Measurements from ENCODE around the gene SEMA4C.

Gene SEMA4C

GRCh38 chr2:96878796-96879544 lies 9.1 kb upstream of the SEMA4C start:
- TF ChIP-seq CTCF (IDR thresholded peaks at IDR 0.05; ENCODE audit: low read depth, low read length) = no peak
- H3K4me3 ChIP-seq (ENCODE audit: low read depth, low read length) = no peak overlapping the region

- no peak overlapping the region for H3K4me3 ChIP-seq (ENCODE audit: low read depth, low read length)
- no peak for TF ChIP-seq CTCF (IDR thresholded peaks at IDR 0.05; ENCODE audit: low read depth, low read length)
Observed at GRCh38 chr2:96878171-96878570, 8.3 kb upstream of the SEMA4C start.

GRCh38 chr2:96877631-96878092 lies 7.8 kb upstream of the SEMA4C start:
- no peak overlapping the region for H3K4me3 ChIP-seq (ENCODE audit: low read depth, low read length)
- no peak for TF ChIP-seq CTCF (IDR thresholded peaks at IDR 0.05; ENCODE audit: low read depth, low read length)

GRCh38 chr2:96877042-96877451 lies 7.2 kb upstream of the SEMA4C start:
- H3K4me3 ChIP-seq (ENCODE audit: low read depth, low read length) = no peak overlapping the region
- no peak for TF ChIP-seq CTCF (IDR thresholded peaks at IDR 0.05; ENCODE audit: low read depth, low read length)

- no peak for TF ChIP-seq CTCF (IDR thresholded peaks at IDR 0.05; ENCODE audit: low read depth, low read length)
Observed at GRCh38 chr2:96876269-96877041, 6.6 kb upstream of the SEMA4C start.

GRCh38 chr2:96875498-96876268 lies 5.8 kb upstream of the SEMA4C start:
- H3K4me3 ChIP-seq (ENCODE audit: low read depth, low read length) = no peak overlapping the region
- TF ChIP-seq CTCF (IDR thresholded peaks at IDR 0.05; ENCODE audit: low read depth, low read length) = no peak

More at GRCh38 chr2:96876269-96877041, 6.6 kb upstream of the SEMA4C start:
- no peak overlapping the region for H3K4me3 ChIP-seq (ENCODE audit: low read depth, low read length)

Measured in WI38 (cell line).